ENCODE measurements around the gene SPTBN1. TPM values are rescaled to one million over a fixed set of nuclear protein-coding genes. Genes with fewer than 3 reads are reported as not detected.

SPTBN1 gene
- total and polyA plus RNA-seq, 2 donors (not counting 3 experiments of a cell fraction or from before 2014, with no cell fraction given): 63.3 to 320 TPM

DNA sequence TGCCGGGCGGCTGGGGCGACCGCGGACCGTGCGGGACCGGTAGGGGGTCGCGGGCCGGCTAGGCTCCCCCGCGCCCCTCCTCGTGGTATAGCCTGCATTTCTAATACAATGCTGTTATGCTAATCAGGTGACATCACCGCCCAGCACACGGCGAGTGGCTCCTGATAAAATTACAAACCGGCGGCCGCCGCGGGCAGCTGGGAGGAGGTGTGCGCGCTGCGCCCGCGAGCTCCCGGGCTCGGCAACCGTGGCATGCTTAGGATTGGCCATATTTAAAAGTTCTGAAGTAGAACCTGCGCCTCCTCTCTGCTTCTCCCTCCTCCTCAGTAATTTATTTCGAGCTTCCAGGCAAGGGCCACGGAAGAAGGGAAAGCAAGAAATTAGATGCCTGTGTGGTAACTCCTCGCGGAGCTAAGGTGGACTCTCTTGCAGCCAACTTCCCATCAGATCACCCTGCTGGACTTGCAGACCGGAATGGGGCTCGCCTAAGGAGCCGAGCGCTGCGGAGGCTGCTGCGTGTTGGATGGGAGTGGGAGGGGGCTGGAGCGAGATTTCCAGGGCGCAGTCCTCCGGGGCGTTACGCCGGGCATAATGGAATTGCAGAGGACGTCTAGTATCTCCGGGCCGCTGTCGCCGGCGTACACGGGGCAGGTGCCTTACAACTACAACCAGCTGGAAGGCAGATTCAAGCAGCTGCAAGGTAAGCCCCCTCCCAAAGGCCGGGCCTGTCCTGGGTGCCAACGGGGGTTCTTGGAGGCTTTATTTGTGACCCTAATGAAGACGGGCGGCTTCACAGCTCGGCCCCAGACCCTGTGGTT, 102.3 kb downstream of the SPTBN1 start:
- Histone ChIP-seq H3K27me3 (ENCODE audit: control insufficient read depth in 2 of 2, insufficient read depth in 2 of 2, low read length in 2 of 2) (no peaks in the 10 kb centered on the region), H3K36me3 (ENCODE audit: control insufficient read depth in 2 of 2, extremely low read depth in 1 of 2, insufficient read depth in 2 of 2, low read length in 2 of 2) (no peaks in the 10 kb centered on the region), H3K27ac (ENCODE audit: insufficient read depth, low read depth, low read length) (peak overlapping the region; percentile 99), H3K9ac (replicated peaks; ENCODE audit: extremely low read depth, insufficient read depth, low read length) (peak overlapping the region; percentile 99), H3K79me2 (ENCODE audit: control insufficient read depth, insufficient read depth, low read length) (peaks cover 50% of the 10 kb centered on the region), H3K4me2 (ENCODE audit: insufficient read depth, low read length) (peak overlapping the region; percentile 98), H4K20me1 (replicated peaks; ENCODE audit: control insufficient read depth, extremely low read depth, insufficient read depth, low read length) (no peaks in the 10 kb centered on the region), H3K9me1 (replicated peaks; ENCODE audit: control insufficient read depth, extremely low read depth, insufficient read depth, low read length) (no peaks in the 10 kb centered on the region), H2AFZ (ENCODE audit: low read depth, low read length) (peak overlapping the region; percentile 42), H3K4me3 (replicated peaks in 1 of 3; ENCODE audit: insufficient read depth in 1 of 3, low read depth in 1 of 3, low read length in 3 of 3) (peak overlapping the region; percentile 50 to 99 (median 99)), H3K4me1 (ENCODE audit: control insufficient read depth, extremely low read depth, insufficient read depth, low read length) (peaks cover 42% of the 10 kb centered on the region), H3K9me3 (replicated peaks; ENCODE audit: control insufficient read depth, insufficient read depth, low read length) (no peaks in the 10 kb centered on the region)
- TF ChIP-seq MAX (IDR thresholded peaks at IDR 0.05; ENCODE audit: insufficient read depth, insufficient read length): no peak
- peak; percentile 34 for TF ChIP-seq POLR2AphosphoS5 (IDR thresholded peaks at IDR 0.05; ENCODE audit: insufficient read depth, low read depth, low read length)
- TF ChIP-seq JUN (IDR thresholded peaks at IDR 0.05; ENCODE audit: borderline replicate concordance, insufficient read depth, insufficient read length, low read depth): no peak
- TF ChIP-seq EZH2 (IDR thresholded peaks at IDR 0.05; ENCODE audit: borderline replicate concordance, low read depth, low read length, severe bottlenecking): no peak
- peak; percentile 53 for TF ChIP-seq POLR2A (IDR thresholded peaks at IDR 0.05; ENCODE audit: low read depth, low read length)
- TF ChIP-seq GATA2 (IDR thresholded peaks at IDR 0.05; ENCODE audit: insufficient read depth, insufficient read length, low read depth, low read length): no peak
- TF ChIP-seq FOS (IDR thresholded peaks at IDR 0.05; ENCODE audit: borderline replicate concordance, insufficient read depth, low read length): no peak
- TF ChIP-seq, protein P1, sequence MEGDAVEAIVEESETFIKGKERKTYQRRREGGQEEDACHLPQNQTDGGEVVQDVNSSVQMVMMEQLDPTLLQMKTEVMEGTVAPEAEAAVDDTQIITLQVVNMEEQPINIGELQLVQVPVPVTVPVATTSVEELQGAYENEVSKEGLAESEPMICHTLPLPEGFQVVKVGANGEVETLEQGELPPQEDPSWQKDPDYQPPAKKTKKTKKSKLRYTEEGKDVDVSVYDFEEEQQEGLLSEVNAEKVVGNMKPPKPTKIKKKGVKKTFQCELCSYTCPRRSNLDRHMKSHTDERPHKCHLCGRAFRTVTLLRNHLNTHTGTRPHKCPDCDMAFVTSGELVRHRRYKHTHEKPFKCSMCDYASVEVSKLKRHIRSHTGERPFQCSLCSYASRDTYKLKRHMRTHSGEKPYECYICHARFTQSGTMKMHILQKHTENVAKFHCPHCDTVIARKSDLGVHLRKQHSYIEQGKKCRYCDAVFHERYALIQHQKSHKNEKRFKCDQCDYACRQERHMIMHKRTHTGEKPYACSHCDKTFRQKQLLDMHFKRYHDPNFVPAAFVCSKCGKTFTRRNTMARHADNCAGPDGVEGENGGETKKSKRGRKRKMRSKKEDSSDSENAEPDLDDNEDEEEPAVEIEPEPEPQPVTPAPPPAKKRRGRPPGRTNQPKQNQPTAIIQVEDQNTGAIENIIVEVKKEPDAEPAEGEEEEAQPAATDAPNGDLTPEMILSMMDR (IDR thresholded peaks at IDR 0.05; ENCODE audit: extremely low read depth in 1 of 2, insufficient read depth in 1 of 2, low read depth in 1 of 2, low read length in 2 of 2): no peak
- no peak for TF ChIP-seq MYC (IDR thresholded peaks at IDR 0.05; ENCODE audit: low read depth, low read length)
- DNase-seq (ENCODE audit: low read depth, low spot score) (peak; percentile 86), FAIRE-seq (peak; percentile 18)
- dilution Hi-C loops (cut with MboI; ENCODE audit: extremely low pct_ligation_motif_present, low sequenced_read_pairs) (no loop called here), intact Hi-C loops (cut with micrococcal nuclease) (loop anchor here (1.0 to 5.0 kb wide), 8 partner anchors 12 to 101 kb away; no protein-coding TSS in a partner anchor)
- BruUV-seq (replicated peaks): no TSS peak
- CTCF ChIA-PET: interaction anchor here (0.8 to 4.2 kb wide), 17 partner anchors 14 to 451 kb away, joined by 3 to 30 read pairs (median 4); no protein-coding TSS in a partner anchor
- POLR2A ChIA-PET: interaction anchor here (1.4 to 5.4 kb wide), 3 partner anchors 15 to 55 kb away, joined by 4 to 52 read pairs (median 8); no protein-coding TSS in a partner anchor
